ENCODE measurements around the gene MAPK12. TPM values are rescaled to one million over a fixed set of nuclear protein-coding genes. Genes with fewer than 3 reads are reported as not detected.
A peak's percentile ranks its signal among the peaks of the same experiment; 100 is the strongest.
"Not testable (repeated sequence)": the region's sequence is repeated elsewhere in the genome, so short reads cannot be mapped to it uniquely, and the experiment has no call there.

MAPK12 gene
- total and polyA plus RNA-seq, 4 donors, result 1.6 to 22.9 (median 14.1) TPM

- ATAC-seq (ENCODE audit: low FRiP score) (no peak), DNase-seq (no peak)
- intact Hi-C loops (cut with DNase I), result no loop called here
- Histone ChIP-seq H3K27me3 (ENCODE audit: control insufficient read depth in 1 of 2, insufficient read depth in 2 of 2, low read length in 1 of 2) (no peaks in the 10 kb centered on the region), H3K9me3 (ENCODE audit: control insufficient read depth, low read length) (no peaks in the 10 kb centered on the region), H3K4me3 (ENCODE audit: low read length in 2 of 2) (no peak overlapping the region), H3K4me1 (ENCODE audit: control insufficient read depth in 1 of 2, insufficient read depth in 2 of 2, low read length in 2 of 2) (no peaks in the 10 kb centered on the region), H3K27ac (ENCODE audit: low read depth in 1 of 2, low read length in 2 of 2) (no peak overlapping the region), H3K36me3 (ENCODE audit: control insufficient read depth in 1 of 2, insufficient read depth in 2 of 2, low read length in 1 of 2) (peaks cover 0 to 4% of the 10 kb centered on the region in 2 donors)
- 20 to 29% methylated on average over 7 of the region's 7 CpGs for WGBS, 2 donors
Measured at GRCh38 chr22:50274311-50274710, 12.8 kb upstream of the MAPK12 start.

- WGBS, 2 donors, result 84 to 86% methylated on average over 9 to 10 of the region's 10 CpGs
- H3K36me3 ChIP-seq (ENCODE audit: control insufficient read depth in 1 of 2, insufficient read depth in 2 of 2, low read length in 1 of 2); H3K4me3 ChIP-seq (ENCODE audit: low read length in 2 of 2); intact Hi-C loops (cut with DNase I); H3K4me1 ChIP-seq (ENCODE audit: control insufficient read depth in 1 of 2, insufficient read depth in 2 of 2, low read length in 2 of 2); H3K27ac ChIP-seq (ENCODE audit: low read depth in 1 of 2, low read length in 2 of 2); H3K27me3 ChIP-seq (ENCODE audit: control insufficient read depth in 1 of 2, insufficient read depth in 2 of 2, low read length in 1 of 2); H3K9me3 ChIP-seq (ENCODE audit: control insufficient read depth, low read length); ATAC-seq (ENCODE audit: low FRiP score); DNase-seq: not testable (repeated sequence)
Measured at GRCh38 chr22:50273781-50274180, 12.3 kb upstream of the MAPK12 start.

- WGBS, 2 donors, result 68 to 69% methylated on average over 11 of the region's 11 CpGs
- H3K36me3 ChIP-seq (ENCODE audit: control insufficient read depth in 1 of 2, insufficient read depth in 2 of 2, low read length in 1 of 2), result not testable (repeated sequence)
Measured at GRCh38 chr22:50273352-50273751, 11.9 kb upstream of the MAPK12 start.

GRCh38 chr22:50272044-50272802 is 10.7 kb upstream of the MAPK12 start:
- Histone ChIP-seq H3K36me3 (ENCODE audit: control insufficient read depth in 1 of 2, insufficient read depth in 2 of 2, low read length in 1 of 2) (no peaks in the 10 kb centered on the region), H3K27me3 (ENCODE audit: control insufficient read depth in 1 of 2, insufficient read depth in 2 of 2, low read length in 1 of 2) (no peaks in the 10 kb centered on the region), H3K4me3 (ENCODE audit: low read length in 2 of 2) (no peak overlapping the region), H3K9me3 (ENCODE audit: control insufficient read depth, low read length) (no peaks in the 10 kb centered on the region), H3K27ac (ENCODE audit: low read depth in 1 of 2, low read length in 2 of 2) (no peak overlapping the region), H3K4me1 (ENCODE audit: control insufficient read depth in 1 of 2, insufficient read depth in 2 of 2, low read length in 2 of 2) (no peaks in the 10 kb centered on the region)
- no peak for DNase-seq
- 50 to 55% methylated on average over 23 to 26 of the region's 26 CpGs for WGBS, 2 donors
- intact Hi-C loops (cut with DNase I), result no loop called here
- ATAC-seq (ENCODE audit: low FRiP score), result no peak

More at GRCh38 chr22:50273352-50273751, 11.9 kb upstream of the MAPK12 start:
- H3K27me3 ChIP-seq (ENCODE audit: control insufficient read depth in 1 of 2, insufficient read depth in 2 of 2, low read length in 1 of 2); ATAC-seq (ENCODE audit: low FRiP score); intact Hi-C loops (cut with DNase I); DNase-seq; H3K9me3 ChIP-seq (ENCODE audit: control insufficient read depth, low read length); H3K4me1 ChIP-seq (ENCODE audit: control insufficient read depth in 1 of 2, insufficient read depth in 2 of 2, low read length in 2 of 2); H3K4me3 ChIP-seq (ENCODE audit: low read length in 2 of 2); H3K27ac ChIP-seq (ENCODE audit: low read depth in 1 of 2, low read length in 2 of 2): not testable (repeated sequence)

- Histone ChIP-seq H3K27me3 (ENCODE audit: control insufficient read depth in 1 of 2, insufficient read depth in 2 of 2, low read length in 1 of 2) (no peaks in the 10 kb centered on the region), H3K9me3 (ENCODE audit: control insufficient read depth, low read length) (no peaks in the 10 kb centered on the region), H3K4me1 (ENCODE audit: control insufficient read depth in 1 of 2, insufficient read depth in 2 of 2, low read length in 2 of 2) (no peaks in the 10 kb centered on the region), H3K27ac (ENCODE audit: low read depth in 1 of 2, low read length in 2 of 2) (no peak overlapping the region), H3K36me3 (ENCODE audit: control insufficient read depth in 1 of 2, insufficient read depth in 2 of 2, low read length in 1 of 2) (no peaks in the 10 kb centered on the region), H3K4me3 (ENCODE audit: low read length in 2 of 2) (no peak overlapping the region)
- 1 to 2% methylated on average over 35 to 45 of the region's 45 CpGs for WGBS, 2 donors
- ATAC-seq (ENCODE audit: low FRiP score), result peak; percentile 20
- intact Hi-C loops (cut with DNase I), result no loop called here
- DNase-seq, result peak in 1 of 2 donors; percentile 88
Measured at GRCh38 chr22:50271519-50271970, 10.1 kb upstream of the MAPK12 start.

GRCh38 chr22:50270666-50271394 is 9.3 kb upstream of the MAPK12 start:
- H3K27ac ChIP-seq (ENCODE audit: low read depth in 1 of 2, low read length in 2 of 2), result no peak overlapping the region
- peak overlapping the region in 1 of 2 donors; percentile 49 for H3K4me3 ChIP-seq (ENCODE audit: low read length in 2 of 2)
- no peaks in the 10 kb centered on the region for H3K36me3 ChIP-seq (ENCODE audit: control insufficient read depth in 1 of 2, insufficient read depth in 2 of 2, low read length in 1 of 2)
- intact Hi-C loops (cut with DNase I), result no loop called here
- WGBS, 2 donors, result 1% methylated on average over 53 of the region's 53 CpGs
- H3K27me3 ChIP-seq (ENCODE audit: control insufficient read depth in 1 of 2, insufficient read depth in 2 of 2, low read length in 1 of 2), result no peaks in the 10 kb centered on the region
- ATAC-seq (ENCODE audit: low FRiP score), result peak; percentile 64
- no peaks in the 10 kb centered on the region for H3K4me1 ChIP-seq (ENCODE audit: control insufficient read depth in 1 of 2, insufficient read depth in 2 of 2, low read length in 2 of 2)
- H3K9me3 ChIP-seq (ENCODE audit: control insufficient read depth, low read length), result no peaks in the 10 kb centered on the region
- peak; percentile 83 to 94 for DNase-seq

- Histone ChIP-seq H3K4me3 (ENCODE audit: low read length in 2 of 2) (peak within 1 kb of the TSS; percentile 7 to 49), H3K36me3 (ENCODE audit: control insufficient read depth in 1 of 2, insufficient read depth in 2 of 2, low read length in 1 of 2) (no peaks in the 10 kb centered on the region), H3K27ac (ENCODE audit: low read depth in 1 of 2, low read length in 2 of 2) (no peak within 1 kb of the TSS), H3K4me1 (ENCODE audit: control insufficient read depth in 1 of 2, insufficient read depth in 2 of 2, low read length in 2 of 2) (no peaks in the 10 kb centered on the region), H3K9me3 (ENCODE audit: control insufficient read depth, low read length) (no peaks in the 10 kb centered on the region), H3K27me3 (ENCODE audit: control insufficient read depth in 1 of 2, insufficient read depth in 2 of 2, low read length in 1 of 2) (no peaks in the 10 kb centered on the region)
- 0 to 1% methylated on average over 34 to 92 of the region's 92 CpGs for WGBS, 2 donors
- DNase-seq (peak in 1 of 2 donors; percentile 86), ATAC-seq (ENCODE audit: low FRiP score) (peak; percentile 51)
- intact Hi-C loops (cut with DNase I), result no loop called here
Measured at GRCh38 chr22:50269970-50270665, 8.6 kb upstream of the MAPK12 start, which contains the start of gene MAPK11. Gene MAPK11, minus strand, starts transcription at chr22:50270380. Its CDS starts 88 bp downstream, at chr22:50270292.

GRCh38 chr22:50269573-50269969 is 8.1 kb upstream of the MAPK12 start:
- Histone ChIP-seq H3K27me3 (ENCODE audit: control insufficient read depth in 1 of 2, insufficient read depth in 2 of 2, low read length in 1 of 2) (no peaks in the 10 kb centered on the region), H3K4me1 (ENCODE audit: control insufficient read depth in 1 of 2, insufficient read depth in 2 of 2, low read length in 2 of 2) (no peaks in the 10 kb centered on the region), H3K27ac (ENCODE audit: low read depth in 1 of 2, low read length in 2 of 2) (no peak overlapping the region), H3K36me3 (ENCODE audit: control insufficient read depth in 1 of 2, insufficient read depth in 2 of 2, low read length in 1 of 2) (no peaks in the 10 kb centered on the region), H3K9me3 (ENCODE audit: control insufficient read depth, low read length) (no peaks in the 10 kb centered on the region), H3K4me3 (ENCODE audit: low read length in 2 of 2) (no peak overlapping the region)
- 28 to 32% methylated on average over 18 of the region's 18 CpGs for WGBS, 2 donors
- no peak for DNase-seq
- intact Hi-C loops (cut with DNase I), result no loop called here
- ATAC-seq (ENCODE audit: low FRiP score), result no peak
